ENCODE measurements around the gene RER1.

GRCh38 chr1:2344744-2345296 is 46.8 kb upstream of the RER1 start:
- TF ChIP-seq CTCF (IDR thresholded peaks at IDR 0.05) (no peak), POLR2A (IDR thresholded peaks at IDR 0.05) (no peak)
